Activated CD8-positive, alpha-beta memory T cell treated with anti-CD3 and anti-CD28 coated beads, Interleukin-2, amount 50 U/mL, for 48 hours (primary cell): Measurements from ENCODE around the gene PDZRN4.
"Not testable (repeated sequence)": the region's sequence is repeated elsewhere in the genome, so short reads cannot be mapped to it uniquely, and the experiment has no call there.

ENCODE experiments used
- DNase-seq: peaks from one replicate; pipeline ENCODE4 v3.0.0-alpha.2; 2020

Gene PDZRN4

GRCh38 chr12:41220931-41221330 lies 32.8 kb downstream of the PDZRN4 start:
- DNase-seq, result no peak

GRCh38 chr12:41221491-41221890 lies 33.4 kb downstream of the PDZRN4 start:
- DNase-seq, result no peak

GRCh38 chr12:41223600-41223999 lies 35.5 kb downstream of the PDZRN4 start:
- no peak for DNase-seq

GRCh38 chr12:41224066-41224465 lies 35.9 kb downstream of the PDZRN4 start:
- DNase-seq, result no peak

- no peak for DNase-seq
Measured at GRCh38 chr12:41225179-41225578, 37.1 kb downstream of the PDZRN4 start.

- DNase-seq, result no peak
Measured at GRCh38 chr12:41228066-41228820, 40.1 kb downstream of the PDZRN4 start.

GRCh38 chr12:41230756-41231155 lies 42.6 kb downstream of the PDZRN4 start:
- no peak for DNase-seq

- no peak for DNase-seq
Measured at GRCh38 chr12:41234692-41235091, 46.6 kb downstream of the PDZRN4 start.

GRCh38 chr12:41242603-41243002 lies 54.5 kb downstream of the PDZRN4 start:
- DNase-seq, result no peak

GRCh38 chr12:41248391-41248790 lies 60.3 kb downstream of the PDZRN4 start:
- DNase-seq, result no peak

- DNase-seq, result no peak
Measured at GRCh38 chr12:41250748-41251147, 62.6 kb downstream of the PDZRN4 start.

GRCh38 chr12:41254004-41254914 lies 66.1 kb downstream of the PDZRN4 start:
- no peak for DNase-seq

GRCh38 chr12:41263196-41263595 lies 75.1 kb downstream of the PDZRN4 start:
- not testable (repeated sequence) for DNase-seq

GRCh38 chr12:41264281-41264680 lies 76.2 kb downstream of the PDZRN4 start:
- DNase-seq, result no peak

GRCh38 chr12:41269056-41269455 lies 80.9 kb downstream of the PDZRN4 start:
- no peak for DNase-seq

- DNase-seq, result no peak
Measured at GRCh38 chr12:41271489-41271888, 83.4 kb downstream of the PDZRN4 start.

GRCh38 chr12:41274643-41275042 lies 86.5 kb downstream of the PDZRN4 start:
- no peak for DNase-seq

- no peak for DNase-seq
Measured at GRCh38 chr12:41277100-41277945, 89.2 kb downstream of the PDZRN4 start.

- no peak for DNase-seq
Measured at GRCh38 chr12:41277946-41278267, 89.8 kb downstream of the PDZRN4 start.

- DNase-seq, result not testable (repeated sequence)
Measured at GRCh38 chr12:41280341-41281095, 92.4 kb downstream of the PDZRN4 start.

GRCh38 chr12:41285470-41285869 lies 97.3 kb downstream of the PDZRN4 start:
- DNase-seq, result not testable (repeated sequence)

GRCh38 chr12:41286426-41286825 lies 98.3 kb downstream of the PDZRN4 start:
- no peak for DNase-seq
